HCEC 1CT (cell line): Measurements from ENCODE around the gene PSMA5.

Experiments
- DNase-seq: peaks from one replicate; pipeline ENCODE4 v3.0.0-alpha.2; 2017

The PSMA5 gene

GRCh38 chr1:109361649-109362048 lies 64.6 kb downstream of the PSMA5 start:
- DNase-seq, result peak; percentile 72

- no peak for DNase-seq
Observed at GRCh38 chr1:109361069-109361468, 65.2 kb downstream of the PSMA5 start.

- DNase-seq, result no peak
Observed at GRCh38 chr1:109357616-109358015, 68.6 kb downstream of the PSMA5 start.

- no peak for DNase-seq
Observed at GRCh38 chr1:109356915-109357314, 69.3 kb downstream of the PSMA5 start.

- no peak for DNase-seq
Observed at GRCh38 chr1:109356505-109356904, 69.7 kb downstream of the PSMA5 start.

GRCh38 chr1:109354929-109355328 lies 71.3 kb downstream of the PSMA5 start:
- no peak for DNase-seq

- no peak for DNase-seq
Observed at GRCh38 chr1:109351457-109351856, 74.8 kb downstream of the PSMA5 start.

GRCh38 chr1:109350655-109351054 lies 75.6 kb downstream of the PSMA5 start:
- no peak for DNase-seq

- DNase-seq, result no peak
Observed at GRCh38 chr1:109350182-109350581, 76.1 kb downstream of the PSMA5 start.
